ENCODE results near the gene PRSS22.

PRSS22 gene, protein sequence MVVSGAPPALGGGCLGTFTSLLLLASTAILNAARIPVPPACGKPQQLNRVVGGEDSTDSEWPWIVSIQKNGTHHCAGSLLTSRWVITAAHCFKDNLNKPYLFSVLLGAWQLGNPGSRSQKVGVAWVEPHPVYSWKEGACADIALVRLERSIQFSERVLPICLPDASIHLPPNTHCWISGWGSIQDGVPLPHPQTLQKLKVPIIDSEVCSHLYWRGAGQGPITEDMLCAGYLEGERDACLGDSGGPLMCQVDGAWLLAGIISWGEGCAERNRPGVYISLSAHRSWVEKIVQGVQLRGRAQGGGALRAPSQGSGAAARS

DNA sequence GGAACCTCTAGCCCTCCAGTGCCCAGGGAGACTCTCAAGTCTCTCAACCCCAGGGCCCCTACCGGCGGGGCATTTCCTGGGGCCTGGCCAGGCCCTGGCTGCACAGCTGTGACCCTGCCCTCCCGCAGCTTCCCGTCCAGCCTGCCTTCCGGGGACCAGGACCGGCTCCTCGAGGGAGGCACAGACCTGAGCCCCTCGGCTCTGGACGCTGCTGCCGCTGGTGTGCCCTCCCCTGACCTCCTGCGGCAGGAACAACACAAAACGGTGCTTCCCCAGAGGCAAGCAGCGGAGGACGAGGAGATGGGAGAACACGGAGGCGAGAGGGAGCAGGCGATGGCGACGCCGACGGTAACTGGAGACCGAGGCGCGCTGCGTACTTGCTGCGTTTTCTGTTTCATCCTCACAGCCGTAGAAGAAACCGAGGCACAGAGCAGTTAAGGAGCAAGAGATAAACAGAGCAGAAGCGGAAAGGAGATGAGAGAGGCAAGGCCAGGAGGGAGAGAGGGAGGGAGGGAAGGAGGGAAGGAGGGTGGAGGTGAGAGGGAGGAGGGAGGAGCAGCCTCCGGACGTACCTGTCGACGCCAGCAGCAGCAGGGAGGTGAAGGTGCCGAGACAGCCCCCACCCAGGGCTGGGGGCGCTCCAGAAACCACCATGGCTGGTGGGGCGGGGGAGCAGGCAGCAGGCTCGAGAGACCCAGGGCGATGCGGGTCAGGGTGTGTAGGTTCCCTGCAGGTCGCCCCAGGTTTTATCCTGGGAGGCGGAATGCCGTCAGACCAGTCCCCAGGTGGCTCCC lies at the start of gene PRSS22:
PRSS22 (minus strand) TSS at position 720 of the 794 bp plus-strand sequence; CDS start at position 654, 66 bp downstream.
- DNase-seq = peak; percentile 56

GRCh38 chr16:2907084-2907753 lies 49.2 kb upstream of the PRSS22 start:
- DNase-seq = peak; percentile 67

- DNase-seq = no peak
These were observed 48.0 kb upstream of the PRSS22 start for GRCh38 chr16:2905988-2906387.

GRCh38 chr16:2905241-2905987 lies 47.4 kb upstream of the PRSS22 start:
- DNase-seq = peak; percentile 98

- DNase-seq = no peak
These were observed 46.9 kb upstream of the PRSS22 start for GRCh38 chr16:2904922-2905240.

DNA sequence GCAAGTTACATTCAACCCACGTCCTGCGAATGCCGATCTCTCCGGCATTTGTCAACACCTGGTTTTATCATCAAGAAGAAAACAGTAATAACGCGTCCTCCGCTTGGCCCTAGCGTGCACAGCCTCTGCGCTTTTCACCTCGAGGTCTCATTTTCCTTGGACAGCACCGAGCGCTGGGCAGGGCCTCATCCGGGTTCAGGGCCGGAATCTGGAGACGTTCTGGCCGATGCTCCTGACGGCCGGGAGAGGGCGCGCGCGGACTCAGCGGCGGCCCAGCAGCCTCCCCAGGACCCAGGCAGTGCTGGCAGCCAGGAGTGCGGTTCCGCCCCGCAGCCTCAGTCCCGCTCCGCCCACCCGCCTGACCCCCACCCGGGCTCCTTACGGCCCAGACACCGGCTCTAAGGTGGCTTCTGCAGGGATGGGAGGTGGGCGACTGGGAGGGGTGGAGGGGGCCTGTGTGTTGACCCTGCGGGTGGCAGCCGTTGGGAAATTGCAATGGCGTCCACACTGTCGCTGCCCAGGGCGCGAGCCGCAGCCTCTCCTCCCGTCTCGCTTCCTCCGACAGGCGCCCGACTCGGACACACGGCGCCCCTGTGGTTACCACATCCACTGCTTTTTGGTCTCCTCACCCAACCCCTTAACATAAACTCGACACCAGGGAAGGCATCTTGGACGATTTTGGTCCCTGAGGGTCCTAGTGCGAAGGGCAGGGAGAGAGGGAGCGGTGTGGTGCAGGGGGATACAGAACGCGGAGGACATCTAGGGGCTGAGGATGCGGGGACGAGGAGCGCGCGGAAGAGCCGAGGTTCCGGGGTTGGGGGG lies 46.3 kb upstream of the PRSS22 start:
- DNase-seq = peak; percentile 89

- DNase-seq = no peak
These were observed 44.6 kb upstream of the PRSS22 start for GRCh38 chr16:2902337-2903130.

DNA sequence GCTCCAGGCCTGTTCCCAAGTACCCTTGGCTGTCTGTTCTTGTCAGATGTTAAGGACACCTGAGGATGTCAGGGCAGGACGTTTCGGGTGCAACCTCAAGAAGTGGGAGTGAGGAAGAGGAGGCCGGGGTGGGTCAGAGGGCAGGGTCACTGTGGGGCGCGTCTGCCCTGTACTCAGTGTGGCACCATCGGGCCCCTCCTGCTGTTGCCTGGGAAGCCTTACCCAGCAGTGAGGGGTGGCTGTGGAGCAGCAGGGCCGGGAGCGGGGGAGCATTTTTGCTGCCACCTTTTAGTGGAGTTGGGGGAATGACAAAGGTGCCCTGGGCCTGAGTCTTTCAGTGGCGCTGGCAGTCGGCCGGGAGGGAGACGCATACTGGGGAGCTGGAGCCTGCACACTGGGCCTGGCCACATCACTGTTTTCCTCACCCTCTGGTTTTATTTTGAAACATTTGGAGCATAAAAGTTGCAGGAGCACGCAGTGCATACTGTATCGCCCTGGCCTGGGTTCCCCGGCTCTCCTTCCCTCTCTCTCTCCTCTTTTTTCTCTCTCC lies 42.6 kb upstream of the PRSS22 start:
- DNase-seq = no peak

DNA sequence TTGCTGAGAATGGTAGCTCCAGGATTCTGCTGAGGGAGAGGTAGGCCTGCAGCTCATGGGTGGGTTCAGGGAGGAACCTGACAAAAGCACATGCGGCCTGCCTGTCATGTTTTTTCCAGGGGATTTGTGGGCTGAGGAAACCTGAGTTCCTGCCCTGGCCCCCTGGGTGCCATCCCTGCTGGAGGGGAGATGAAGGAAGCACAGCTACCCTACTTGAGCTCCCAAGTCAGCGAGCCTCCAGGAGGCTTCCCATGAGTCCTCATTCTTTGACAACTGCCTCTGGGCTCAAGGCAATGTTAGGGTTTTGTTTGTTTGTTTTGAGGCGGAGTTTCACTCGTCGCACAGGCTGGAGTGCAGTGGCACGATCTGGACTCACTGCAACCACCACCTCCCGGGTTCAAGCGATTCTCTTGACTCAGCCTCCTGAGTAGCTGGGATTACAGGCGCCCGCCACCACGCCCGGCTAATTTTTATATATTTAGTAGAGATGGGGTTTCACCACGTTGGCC lies 41.6 kb upstream of the PRSS22 start:
- DNase-seq = no peak

- DNase-seq = no peak
These were observed 41.0 kb upstream of the PRSS22 start for GRCh38 chr16:2898831-2899563.

DNA sequence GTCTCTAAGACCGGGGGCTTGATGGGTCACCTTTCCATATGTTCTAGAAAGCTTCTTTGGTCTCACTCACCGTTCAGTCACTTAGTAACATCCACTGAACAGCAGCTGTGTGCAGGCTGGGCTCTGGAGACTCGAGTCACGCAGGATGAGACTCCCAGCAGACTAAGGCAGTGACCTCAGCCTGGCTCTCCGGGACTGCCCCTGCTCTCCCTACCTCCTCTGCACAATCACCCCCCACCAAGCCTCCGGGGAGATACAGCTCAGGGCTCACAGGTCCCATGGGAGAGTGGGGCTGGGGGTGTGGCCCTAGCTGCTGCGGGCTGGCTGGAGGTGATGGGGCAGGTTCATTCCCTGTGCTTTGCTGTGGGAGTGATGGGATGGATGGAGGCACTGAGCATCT lies 39.1 kb upstream of the PRSS22 start:
- DNase-seq = no peak

DNA sequence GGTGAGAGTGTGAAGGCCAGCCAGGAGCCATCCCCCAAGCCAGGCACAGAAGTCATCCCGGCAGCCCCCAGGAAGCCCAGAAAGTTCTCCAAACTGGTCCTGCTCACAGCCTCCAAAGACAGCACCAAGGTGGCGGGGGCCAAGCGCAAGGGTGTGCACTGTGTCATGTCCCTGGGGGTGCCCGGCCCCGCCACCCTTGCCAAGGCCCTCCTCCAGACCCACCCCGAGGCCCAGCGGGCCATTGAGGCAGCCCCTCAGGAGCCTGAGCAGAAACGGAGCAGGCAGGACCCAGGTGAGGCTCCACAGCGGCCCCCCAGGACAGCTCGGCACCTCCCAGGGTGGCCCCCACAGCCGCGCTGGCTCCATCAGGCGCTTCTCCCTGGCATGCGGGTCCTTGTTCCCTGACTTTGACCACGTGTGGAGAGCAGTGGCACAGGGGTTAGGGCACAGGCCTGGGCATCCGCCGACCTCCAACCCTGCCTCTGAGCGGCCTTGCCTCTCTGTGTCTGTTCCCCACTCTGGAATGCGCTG lies 38.6 kb upstream of the PRSS22 start:
- DNase-seq = no peak

DNA sequence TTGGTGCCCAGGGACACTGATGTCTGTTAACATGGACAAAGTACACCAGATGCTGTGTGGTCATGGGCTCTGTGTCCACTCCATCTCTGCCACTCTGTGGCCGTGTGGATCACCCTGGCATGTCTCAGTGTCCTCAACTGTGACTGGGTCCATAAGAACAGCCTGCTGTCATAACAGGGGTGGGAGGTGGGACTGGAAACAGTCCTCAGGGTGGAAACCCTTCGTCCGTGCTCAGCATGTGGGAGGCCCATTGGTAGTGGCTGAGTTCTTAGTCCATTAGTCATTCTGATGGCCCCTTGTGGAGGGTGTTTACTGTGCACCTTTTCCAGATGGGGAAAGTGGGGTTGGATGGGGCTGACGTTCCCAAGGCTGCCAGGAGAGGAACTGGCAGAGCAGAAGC lies 37.8 kb upstream of the PRSS22 start:
- DNase-seq = no peak

DNA sequence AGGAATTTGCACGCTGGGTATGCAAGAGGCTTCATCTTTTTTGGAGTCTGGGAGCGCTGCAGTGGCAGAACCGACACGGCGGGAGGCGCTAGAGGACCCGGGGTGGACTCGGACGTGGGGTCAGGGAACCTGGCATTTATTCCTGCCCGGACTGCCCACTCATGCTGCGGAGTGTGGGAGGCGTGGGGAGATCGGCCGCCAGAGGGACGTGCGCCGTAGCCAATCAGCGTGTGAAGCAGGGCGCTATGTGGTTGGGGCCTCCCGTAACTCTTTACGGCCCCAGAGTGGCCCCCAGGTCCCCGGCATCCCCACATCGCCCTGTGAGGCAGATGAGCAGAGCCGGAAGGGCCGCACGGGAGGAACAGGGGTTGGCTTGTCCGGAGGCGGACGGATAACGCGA lies 36.3 kb upstream of the PRSS22 start:
- DNase-seq = no peak

- no peak for DNase-seq
These were observed 26.1 kb upstream of the PRSS22 start for GRCh38 chr16:2884041-2884451.

DNA sequence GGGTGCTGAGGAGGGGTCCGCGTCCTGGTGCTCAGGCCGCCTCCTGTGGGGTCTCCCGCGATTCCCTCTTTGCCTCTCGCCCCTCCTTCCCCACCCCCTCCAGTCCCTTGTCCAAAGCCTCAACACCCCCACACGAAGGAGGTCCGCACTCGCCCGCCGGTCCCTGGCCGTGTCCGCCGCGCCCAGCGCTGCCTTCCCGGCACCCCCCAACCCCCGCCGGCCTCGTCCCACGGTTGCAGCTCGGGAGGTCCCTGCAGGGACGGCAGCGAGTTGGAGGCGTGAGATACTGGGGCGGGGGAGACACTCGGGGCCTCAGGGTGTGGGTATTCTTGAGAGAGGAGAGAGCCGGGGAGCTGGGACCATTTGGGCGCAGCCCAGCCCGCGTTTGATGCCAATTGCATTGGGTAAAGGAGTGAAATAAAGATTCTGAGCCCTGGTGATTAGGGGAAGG lies 25.5 kb upstream of the PRSS22 start:
- peak; percentile 71 for DNase-seq

DNA sequence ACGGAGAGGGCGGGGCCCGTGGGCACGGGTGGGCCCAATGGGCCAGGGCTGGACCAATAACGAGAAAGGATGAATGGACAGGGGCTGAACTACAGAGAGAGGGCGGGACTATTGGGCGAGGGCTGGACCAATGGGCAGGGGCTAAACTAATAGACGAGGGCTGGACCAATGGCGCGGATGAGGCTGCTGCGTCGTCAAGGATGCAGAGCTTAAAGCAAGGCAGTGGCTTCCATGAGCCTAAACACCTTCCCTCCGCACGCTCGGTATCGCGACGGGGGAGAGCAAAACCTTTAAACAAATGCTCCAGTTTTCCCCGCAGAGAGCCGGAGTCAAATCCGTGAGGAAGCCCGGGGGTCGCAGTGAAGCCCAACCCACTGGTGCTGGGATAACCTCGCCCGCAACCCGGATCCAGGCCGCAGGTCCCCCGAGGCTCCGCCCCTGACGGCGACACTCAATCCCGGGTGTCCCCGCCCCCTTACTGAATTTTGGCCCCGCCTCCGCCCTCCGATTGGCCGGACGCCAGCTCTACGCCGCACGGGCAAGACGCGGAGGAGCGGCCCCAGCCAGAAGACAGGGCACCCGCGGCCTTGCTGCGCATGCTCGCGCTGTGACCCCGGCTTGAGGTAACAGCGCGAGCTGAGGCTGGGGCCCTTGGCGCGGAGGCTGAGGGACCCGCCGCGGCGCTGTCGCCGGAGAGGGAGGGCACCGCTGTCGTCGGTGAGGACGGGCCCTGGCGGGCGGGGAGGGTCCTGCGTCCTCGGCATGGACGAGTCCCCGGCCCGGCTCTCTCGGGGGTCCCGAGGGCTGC lies 24.9 kb upstream of the PRSS22 start, which contains the start of gene FLYWCH2:
FLYWCH2 (plus strand) TSS at position 566 of the 808 bp plus-strand sequence. CDS start 13,235 bp downstream, outside the sequence.
- peak; percentile 100 for DNase-seq

- peak; percentile 70 for DNase-seq
These were observed 24.0 kb upstream of the PRSS22 start for GRCh38 chr16:2881783-2882649.

Measured in activated CD8-positive, alpha-beta memory T cell treated with anti-CD3 and anti-CD28 coated beads, Interleukin-2, amount 50 U/mL, for 48 hours (primary cell).